Dermis microvascular lymphatic vessel endothelial cell (primary cell): ENCODE results near the gene TGDS. TPM values are rescaled to one million over a fixed set of nuclear protein-coding genes. Genes with fewer than 3 reads are reported as not detected.
"Not testable (repeated sequence)": the region's sequence is repeated elsewhere in the genome, so short reads cannot be mapped to it uniquely, and the experiment has no call there.

ENCODE experiments used
- DNase-seq, 2 donors: peaks; one replicate each; pipeline versions ENCODE4 v3.0.0 to v3.0.0-alpha.2; 2010; ENCODE audit warnings: low read depth in 2 of 2
- total RNA-seq: library from RNA; depleted of rRNA; stranded (reverse); fragments of >200 nt; gene quantifications from 2 replicates; pipeline ENCODE4 v1.2.1, GENCODE V29; 2014

TGDS gene
- total RNA-seq: 8.3 and 8.6 TPM in 2 replicates

GRCh38 chr13:94595950-94596574 is at the start of gene TGDS:
TGDS (minus strand) TSS chr13:94596152; CDS start chr13:94596136, 16 bp downstream.
- peak; percentile 83 to 91 for DNase-seq

GRCh38 chr13:94641409-94641941 is 45.5 kb upstream of the TGDS start:
- peak; percentile 59 to 84 for DNase-seq

GRCh38 chr13:94640721-94641120 is 44.8 kb upstream of the TGDS start:
- no peak for DNase-seq

GRCh38 chr13:94637677-94638076 is 41.7 kb upstream of the TGDS start:
- not testable (repeated sequence) for DNase-seq

GRCh38 chr13:94636942-94637578 is 41.1 kb upstream of the TGDS start:
- DNase-seq: no peak

- not testable (repeated sequence) for DNase-seq
Observed at GRCh38 chr13:94636096-94636495, 40.1 kb upstream of the TGDS start.

GRCh38 chr13:94632226-94632980 is 36.5 kb upstream of the TGDS start:
- DNase-seq: no peak

- DNase-seq: no peak
Observed at GRCh38 chr13:94630858-94631257, 34.9 kb upstream of the TGDS start.

- DNase-seq: no peak
Observed at GRCh38 chr13:94623316-94623715, 27.4 kb upstream of the TGDS start.

- no peak for DNase-seq
Observed at GRCh38 chr13:94622344-94622743, 26.4 kb upstream of the TGDS start.

- DNase-seq: peak in 1 of 2 donors; percentile 52
Observed at GRCh38 chr13:94620286-94620896, 24.4 kb upstream of the TGDS start.

- peak in 1 of 2 donors; percentile 34 for DNase-seq
Observed at GRCh38 chr13:94617389-94618000, 21.5 kb upstream of the TGDS start.

- no peak for DNase-seq
Observed at GRCh38 chr13:94613051-94613450, 17.1 kb upstream of the TGDS start.

- DNase-seq: no peak
Observed at GRCh38 chr13:94612050-94612449, 16.1 kb upstream of the TGDS start.

- no peak for DNase-seq
Observed at GRCh38 chr13:94610475-94610874, 14.5 kb upstream of the TGDS start.

GRCh38 chr13:94609196-94609595 is 13.2 kb upstream of the TGDS start:
- no peak for DNase-seq

- no peak for DNase-seq
Observed at GRCh38 chr13:94608586-94608985, 12.6 kb upstream of the TGDS start.

GRCh38 chr13:94607939-94608338 is 12.0 kb upstream of the TGDS start:
- no peak for DNase-seq

- no peak for DNase-seq
Observed at GRCh38 chr13:94607056-94607455, 11.1 kb upstream of the TGDS start.

GRCh38 chr13:94602467-94602866 is 6.5 kb upstream of the TGDS start:
- DNase-seq: no peak
